Natural killer cell treated with Interleukin-12 subunit alpha and Interleukin-12 subunit beta and Interleukin-15 and Interleukin-18, amount 100 ng/mL, for 72 hours (primary cell): ENCODE data around the gene NEK10. TPM values are rescaled to one million over a fixed set of nuclear protein-coding genes. Genes with fewer than 3 reads are reported as not detected.
A peak's percentile ranks its signal among the peaks of the same experiment; 100 is the strongest.

Source experiments
- ATAC-seq, 2 donors: fragments of 150-1000 bp; cut with Tn5 transposase in 1 of 2; sonication (Bioruptor Pico), chemical (Tn5 transposase) in 1 of 2; 2 replicates each; pipeline ENCODE4 v1.10.0; 2021
- DNase-seq: peaks from one replicate; pipeline ENCODE4 v3.0.0; 2022; ENCODE audit warnings: low spot score
- H3K27ac Mint-ChIP-seq, 2 donors: 1 replicate in 1 of 2; 2 replicates in 1 of 2; pipeline ENCODE4 v1.8.0; 2022; ENCODE audit warnings: mixed read lengths in 2 of 2, mild to moderate bottlenecking in 1 of 2, moderate library complexity in 1 of 2
- H3K27me3 Mint-ChIP-seq, 2 donors: 1 replicate in 1 of 2; 2 replicates in 1 of 2; pipeline ENCODE4 v1.8.0; 2022; ENCODE audit warnings: mixed read lengths in 2 of 2
- H3K36me3 Mint-ChIP-seq: one replicate; pipeline ENCODE4 v1.8.0; 2022; ENCODE audit warnings: mixed read lengths
- H3K4me1 Mint-ChIP-seq, 2 donors: 1 replicate in 1 of 2; 2 replicates in 1 of 2; pipeline ENCODE4 v1.8.0; 2022; ENCODE audit warnings: low read depth in 2 of 2, mixed read lengths in 2 of 2, mild to moderate bottlenecking in 1 of 2
- H3K4me3 Mint-ChIP-seq: one replicate; pipeline ENCODE4 v1.8.0; 2022; ENCODE audit warnings: mixed read lengths
- H3K9me3 Mint-ChIP-seq: 2 replicates; pipeline ENCODE4 v1.8.0; 2022; ENCODE audit warnings: mixed read lengths
- total RNA-seq, 2 donors: library from RNA; stranded (reverse); gene quantifications; one replicate each; pipeline ENCODE4 v1.2.3, GENCODE V29; 2022

Gene NEK10
- total RNA-seq, 2 donors from 2014 or later, result 1.1 to 4.0 TPM

DNA sequence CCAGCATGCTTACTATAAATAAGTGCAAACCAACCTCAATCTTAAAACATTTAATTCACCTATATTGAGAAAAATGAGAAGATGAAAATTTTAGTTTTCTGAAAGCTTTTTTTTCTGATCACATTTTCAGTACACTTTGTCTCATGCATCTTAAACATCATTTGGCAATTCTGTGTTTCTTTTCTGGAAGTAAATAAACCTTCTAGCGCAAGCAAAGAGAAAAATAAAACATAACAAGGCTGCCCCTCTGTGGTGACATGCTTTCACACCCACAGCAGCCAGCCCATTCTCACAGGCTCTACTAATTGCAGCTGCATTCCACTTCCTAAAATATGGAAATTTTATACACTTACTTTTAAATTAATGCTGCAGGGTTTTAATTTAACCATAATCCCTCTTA, 90.1 kb downstream of the NEK10 start:
- Mint-ChIP-seq H3K27me3 (no peaks in the 10 kb centered on the region), H3K4me3 (no peak overlapping the region), H3K9me3 (no peaks in the 10 kb centered on the region), H3K27ac (no peak overlapping the region), H3K4me1 (no peaks in the 10 kb centered on the region), H3K36me3 (no peaks in the 10 kb centered on the region)
- DNase-seq (no peak), ATAC-seq (no peak)

DNA sequence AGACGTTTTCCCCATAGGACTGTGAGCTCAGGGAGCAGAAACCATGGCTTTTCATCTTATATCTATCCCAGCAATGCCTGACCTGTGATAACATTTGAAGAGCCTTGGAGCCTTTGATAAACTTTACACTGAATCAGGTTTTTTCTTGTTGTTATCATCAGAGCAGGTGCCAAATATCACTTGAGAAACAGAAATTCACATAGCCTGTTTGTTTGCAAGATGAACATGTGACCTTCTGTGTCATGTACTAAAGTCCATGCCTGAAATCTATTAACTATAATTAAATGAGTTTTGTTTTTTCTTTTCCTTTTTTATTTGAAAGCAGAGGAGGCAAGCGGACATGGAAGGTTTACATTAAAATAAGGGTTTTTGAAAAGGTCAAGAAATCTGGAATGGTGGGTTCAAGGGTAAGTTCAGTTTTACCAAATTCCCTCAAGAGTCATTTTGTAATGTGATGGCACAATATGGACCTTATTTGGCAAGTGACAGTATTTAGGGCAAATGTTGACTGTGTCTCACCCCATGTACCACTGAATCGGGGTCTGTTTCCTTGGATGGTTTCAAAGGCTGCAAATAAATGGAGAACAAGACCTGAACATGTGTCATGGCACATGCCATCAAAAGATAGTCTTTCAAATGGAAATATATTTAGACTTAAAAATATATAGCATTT, 90.7 kb downstream of the NEK10 start:
- DNase-seq (no peak), ATAC-seq (no peak)
- H3K27ac Mint-ChIP-seq, result no peak overlapping the region
- no peaks in the 10 kb centered on the region for H3K27me3 Mint-ChIP-seq
- H3K36me3 Mint-ChIP-seq, result no peaks in the 10 kb centered on the region
- H3K9me3 Mint-ChIP-seq, result no peaks in the 10 kb centered on the region
- H3K4me1 Mint-ChIP-seq, result no peaks in the 10 kb centered on the region
- no peak overlapping the region for H3K4me3 Mint-ChIP-seq

DNA sequence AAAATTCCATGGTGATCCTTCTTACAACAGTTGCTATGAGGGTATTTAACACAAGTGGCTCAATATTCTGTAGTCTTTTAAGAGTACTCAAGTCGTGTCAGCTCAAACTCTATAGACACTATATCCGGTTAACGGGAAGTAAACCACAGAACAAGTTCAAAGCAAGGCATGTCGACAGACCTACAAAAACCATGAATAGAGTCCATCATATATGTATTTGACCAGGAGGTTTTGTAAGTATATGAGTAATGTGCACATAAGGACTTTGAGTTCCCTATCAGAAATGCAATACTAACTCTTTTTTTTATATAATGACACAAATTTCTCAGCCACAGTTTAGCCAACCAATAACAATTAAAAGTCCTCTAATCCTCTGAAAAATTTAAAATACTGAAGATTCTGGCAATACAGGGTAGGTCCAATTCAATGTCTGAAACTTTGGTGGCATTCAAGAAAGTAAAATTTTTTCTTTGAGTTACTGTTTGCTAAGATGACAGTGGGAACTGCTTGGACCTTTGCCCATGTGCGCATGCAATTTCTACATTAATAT, 93.7 kb downstream of the NEK10 start:
- H3K27me3 Mint-ChIP-seq, result peaks cover 5 to 16% of the 10 kb centered on the region in 2 donors
- DNase-seq, result no peak
- ATAC-seq, result no peak
- no peaks in the 10 kb centered on the region for H3K4me1 Mint-ChIP-seq
- H3K9me3 Mint-ChIP-seq, result no peaks in the 10 kb centered on the region
- H3K4me3 Mint-ChIP-seq, result no peak overlapping the region
- no peak overlapping the region for H3K27ac Mint-ChIP-seq
- no peaks in the 10 kb centered on the region for H3K36me3 Mint-ChIP-seq

DNA sequence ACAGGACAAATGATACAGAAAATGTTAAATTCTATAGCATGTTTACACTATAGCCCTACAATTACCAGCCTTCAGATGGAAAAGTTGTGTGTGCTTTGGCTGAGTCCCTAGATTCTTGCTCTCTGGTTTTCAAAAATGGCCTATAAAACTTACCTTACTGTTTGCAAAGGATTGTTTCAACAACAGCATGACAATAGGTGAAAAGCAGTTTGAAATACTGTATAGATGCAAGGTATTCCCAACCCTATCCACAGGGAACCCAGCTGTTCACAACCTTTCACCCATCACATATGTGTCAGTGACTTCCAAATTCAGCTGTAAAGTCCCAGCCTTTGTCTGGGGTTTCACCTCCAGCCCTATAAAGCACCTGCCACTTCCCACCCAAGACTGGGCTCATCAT, 97.3 kb downstream of the NEK10 start:
- no peak overlapping the region for H3K4me3 Mint-ChIP-seq
- H3K4me1 Mint-ChIP-seq, result no peaks in the 10 kb centered on the region
- H3K9me3 Mint-ChIP-seq, result peaks cover 5% of the 10 kb centered on the region
- H3K27ac Mint-ChIP-seq, result no peak overlapping the region
- DNase-seq (no peak), ATAC-seq (no peak)
- H3K27me3 Mint-ChIP-seq, result peaks cover 9 to 19% of the 10 kb centered on the region in 2 donors
- peaks cover 4% of the 10 kb centered on the region for H3K36me3 Mint-ChIP-seq

DNA sequence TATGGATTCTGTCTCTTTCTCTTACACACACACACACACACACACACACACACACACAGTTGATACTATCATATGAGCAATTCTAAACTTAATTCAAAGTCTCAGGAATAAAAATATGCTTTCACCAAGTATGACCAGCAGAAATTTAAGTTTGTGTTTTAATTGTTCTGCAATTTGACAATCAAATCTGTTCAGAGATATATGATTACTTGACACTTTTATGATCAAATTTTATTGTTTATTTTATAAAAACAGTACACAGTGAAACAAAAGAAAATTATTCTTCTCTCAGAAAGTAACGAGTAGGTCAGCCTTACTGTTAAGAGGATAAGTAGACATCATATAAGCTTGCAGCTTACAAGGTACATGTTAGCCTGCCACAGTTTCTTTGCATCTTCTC, 114.3 kb downstream of the NEK10 start:
- H3K9me3 Mint-ChIP-seq, result peaks cover 2% of the 10 kb centered on the region
- DNase-seq, result no peak
- no peak overlapping the region for H3K4me3 Mint-ChIP-seq
- no peaks in the 10 kb centered on the region for H3K36me3 Mint-ChIP-seq
- ATAC-seq, result no peak
- peaks cover 8 to 9% of the 10 kb centered on the region in 2 donors for H3K27me3 Mint-ChIP-seq
- H3K27ac Mint-ChIP-seq, result no peak overlapping the region
- no peaks in the 10 kb centered on the region for H3K4me1 Mint-ChIP-seq

DNA sequence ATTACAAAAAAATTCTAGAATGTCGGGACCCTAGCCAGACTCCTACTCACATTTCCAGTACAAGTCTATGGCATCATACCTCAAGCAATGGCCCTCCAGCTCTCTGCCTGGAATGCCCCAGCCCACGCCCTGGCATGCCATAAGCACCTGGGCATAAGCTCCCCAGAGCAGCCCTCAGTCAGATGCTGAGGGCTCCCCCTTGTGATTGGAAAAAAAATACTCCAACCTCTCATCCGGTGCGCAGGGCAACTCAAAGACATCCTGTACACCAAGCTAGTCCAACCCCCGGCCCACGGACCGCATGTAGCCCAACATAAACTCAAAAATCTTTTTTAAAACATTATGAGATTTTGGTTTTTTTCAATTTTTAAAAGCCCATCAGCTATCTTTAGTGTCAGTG, 115.4 kb downstream of the NEK10 start:
- H3K36me3 Mint-ChIP-seq, result no peaks in the 10 kb centered on the region
- H3K27ac Mint-ChIP-seq, result no peak overlapping the region
- peaks cover 9 to 15% of the 10 kb centered on the region in 2 donors for H3K27me3 Mint-ChIP-seq
- no peak overlapping the region for H3K4me3 Mint-ChIP-seq
- no peak for ATAC-seq
- no peak for DNase-seq
- no peaks in the 10 kb centered on the region for H3K4me1 Mint-ChIP-seq
- peaks cover 5% of the 10 kb centered on the region for H3K9me3 Mint-ChIP-seq

DNA sequence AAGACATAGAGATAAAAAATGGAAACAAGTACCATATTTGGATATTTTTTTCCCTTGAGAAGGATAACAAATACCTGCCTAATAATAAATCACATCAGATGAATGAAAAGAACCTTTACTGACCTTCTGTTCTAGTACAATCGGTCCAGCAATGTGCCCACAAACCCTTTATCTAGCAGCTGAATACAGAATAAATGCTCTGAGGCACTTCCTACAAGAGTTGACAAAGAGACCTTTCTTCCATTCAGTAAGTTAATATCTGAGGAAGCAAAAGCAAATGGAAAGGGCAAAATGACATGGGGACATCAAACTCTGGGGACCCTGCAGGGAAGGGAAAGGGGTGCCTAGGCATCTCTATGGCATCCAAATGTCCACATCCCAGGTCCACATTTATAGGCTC, 115.8 kb downstream of the NEK10 start:
- peaks cover 5% of the 10 kb centered on the region for H3K9me3 Mint-ChIP-seq
- H3K4me1 Mint-ChIP-seq, result no peaks in the 10 kb centered on the region
- H3K27ac Mint-ChIP-seq, result no peak overlapping the region
- ATAC-seq (no peak), DNase-seq (no peak)
- peaks cover 9 to 18% of the 10 kb centered on the region in 2 donors for H3K27me3 Mint-ChIP-seq
- H3K36me3 Mint-ChIP-seq, result no peaks in the 10 kb centered on the region
- no peak overlapping the region for H3K4me3 Mint-ChIP-seq

DNA sequence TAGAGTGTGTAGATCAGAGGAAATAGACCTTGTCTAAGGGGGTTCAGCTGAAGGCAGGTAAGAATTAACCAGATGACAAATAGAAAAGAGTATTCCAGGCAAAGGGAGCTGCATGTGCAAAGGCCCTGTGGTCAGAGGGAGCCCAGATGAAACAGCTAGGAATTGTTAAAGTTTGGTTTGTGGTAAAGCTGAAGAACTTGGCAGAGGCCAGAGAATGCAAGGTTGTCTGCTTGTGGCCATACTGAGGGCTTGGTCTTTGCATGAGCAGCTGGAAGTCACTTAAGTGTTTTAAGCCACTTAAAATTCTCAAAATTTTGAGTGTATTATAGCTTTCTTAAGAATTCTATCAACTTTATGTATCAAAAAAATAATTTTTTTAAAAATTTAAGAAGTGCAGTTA, 116.5 kb downstream of the NEK10 start:
- no peaks in the 10 kb centered on the region for H3K4me1 Mint-ChIP-seq

DNA sequence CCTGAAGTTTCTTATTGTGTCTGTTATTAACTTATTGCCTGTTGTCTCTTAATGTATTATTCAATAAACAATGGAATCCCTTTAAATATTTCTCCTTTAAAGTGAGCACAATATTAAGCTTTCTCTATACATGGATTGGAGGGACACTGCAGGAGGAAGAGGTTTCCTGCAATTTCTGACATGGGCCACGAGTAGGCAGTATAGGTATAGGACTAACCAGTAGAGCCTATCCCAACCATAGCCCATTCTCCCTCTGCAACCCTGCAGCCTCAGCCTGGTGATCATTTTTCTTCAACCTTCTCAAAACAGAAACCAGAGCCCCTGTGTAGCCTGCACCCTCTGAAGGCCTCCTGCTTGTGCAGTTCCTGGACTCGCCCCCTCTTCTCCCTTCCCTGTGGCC, 124.8 kb downstream of the NEK10 start:
- Mint-ChIP-seq H3K27ac (no peak overlapping the region), H3K36me3 (peaks cover 5% of the 10 kb centered on the region), H3K9me3 (peaks cover 11% of the 10 kb centered on the region), H3K27me3 (peaks cover 0 to 18% of the 10 kb centered on the region in 2 donors), H3K4me1 (no peaks in the 10 kb centered on the region), H3K4me3 (no peak overlapping the region)
- ATAC-seq (peak in 1 of 2 donors; percentile 33), DNase-seq (no peak)

More for the DNA sequence above, 116.5 kb downstream of the NEK10 start:
- peaks cover 5% of the 10 kb centered on the region for H3K9me3 Mint-ChIP-seq
- no peaks in the 10 kb centered on the region for H3K36me3 Mint-ChIP-seq
- no peak for DNase-seq
- no peak overlapping the region for H3K4me3 Mint-ChIP-seq
- H3K27me3 Mint-ChIP-seq, result peaks cover 9 to 25% of the 10 kb centered on the region in 2 donors
- no peak overlapping the region for H3K27ac Mint-ChIP-seq
- no peak for ATAC-seq

DNA sequence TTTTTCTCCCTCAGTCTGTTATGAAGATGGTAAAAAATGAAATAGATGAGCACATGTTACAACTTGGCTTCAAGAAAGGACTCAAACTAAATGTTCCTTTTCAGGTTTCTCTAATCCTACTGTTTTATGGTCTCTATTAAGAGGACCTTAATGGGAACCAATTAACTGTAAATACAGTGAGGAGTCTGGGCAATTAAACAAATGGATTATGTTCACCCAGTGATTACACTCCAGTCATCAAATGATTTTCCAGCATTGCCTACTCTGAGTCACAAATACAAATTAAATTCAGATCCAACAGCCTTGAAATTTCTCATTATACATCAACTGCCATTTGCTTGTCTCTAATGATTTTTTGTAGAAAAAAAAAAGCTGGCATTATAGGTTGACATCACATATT, 129.2 kb downstream of the NEK10 start:
- peaks cover 23% of the 10 kb centered on the region for H3K36me3 Mint-ChIP-seq
- peaks cover 13% of the 10 kb centered on the region for H3K9me3 Mint-ChIP-seq
- ATAC-seq (no peak), DNase-seq (no peak)
- H3K27me3 Mint-ChIP-seq, result no peaks in the 10 kb centered on the region
- H3K4me1 Mint-ChIP-seq, result no peaks in the 10 kb centered on the region
- no peak overlapping the region for H3K27ac Mint-ChIP-seq
- H3K4me3 Mint-ChIP-seq, result no peak overlapping the region

DNA sequence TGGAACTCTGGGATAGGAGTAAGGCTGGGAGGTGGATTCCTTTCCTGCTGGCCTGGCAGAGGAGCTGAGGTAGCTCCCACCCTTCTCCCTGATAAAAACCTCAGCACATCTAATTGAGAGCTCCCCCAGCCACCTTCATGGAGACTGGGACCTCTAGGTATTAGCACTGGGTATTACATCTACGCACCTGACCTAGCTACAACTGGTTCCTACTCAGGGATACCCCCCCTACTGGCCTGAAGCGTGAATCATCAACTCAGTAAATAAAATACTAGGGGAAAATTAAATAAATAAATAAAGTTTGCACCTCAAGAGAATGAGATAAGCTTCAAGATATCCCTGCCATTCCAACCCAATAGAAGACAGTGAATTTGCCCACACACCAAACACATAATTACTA, 140.4 kb downstream of the NEK10 start:
- peaks cover 21% of the 10 kb centered on the region for H3K9me3 Mint-ChIP-seq
- H3K27me3 Mint-ChIP-seq, result no peaks in the 10 kb centered on the region
- no peaks in the 10 kb centered on the region for H3K4me1 Mint-ChIP-seq
- ATAC-seq (no peak), DNase-seq (no peak)
- H3K27ac Mint-ChIP-seq, result no peak overlapping the region
- no peak overlapping the region for H3K4me3 Mint-ChIP-seq
- H3K36me3 Mint-ChIP-seq, result peaks cover 15% of the 10 kb centered on the region

DNA sequence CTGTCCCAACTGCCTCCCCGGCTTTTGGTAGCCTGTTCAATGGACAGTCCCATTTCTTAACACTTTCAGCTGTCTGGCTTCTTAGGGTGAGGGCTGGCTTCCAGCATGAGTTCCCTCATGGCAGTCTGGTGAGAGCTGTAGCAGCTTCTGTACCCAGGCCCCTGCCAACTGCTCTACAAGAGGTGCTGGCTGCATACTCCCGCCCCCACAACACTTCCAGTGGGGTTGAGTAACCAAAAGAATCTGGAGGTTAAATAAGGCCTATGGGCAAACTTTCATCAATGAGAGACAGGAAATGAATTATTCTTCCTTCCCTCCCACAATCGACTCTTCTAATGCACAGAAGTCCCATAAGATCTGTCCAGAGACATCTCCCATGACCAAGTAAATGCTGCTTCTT, 145.0 kb downstream of the NEK10 start:
- Mint-ChIP-seq H3K9me3 (peaks cover 11% of the 10 kb centered on the region), H3K36me3 (no peaks in the 10 kb centered on the region), H3K27me3 (no peaks in the 10 kb centered on the region), H3K4me3 (no peak overlapping the region), H3K4me1 (no peaks in the 10 kb centered on the region), H3K27ac (no peak overlapping the region)
- peak in 1 of 2 donors; percentile 31 for ATAC-seq
- no peak for DNase-seq

DNA sequence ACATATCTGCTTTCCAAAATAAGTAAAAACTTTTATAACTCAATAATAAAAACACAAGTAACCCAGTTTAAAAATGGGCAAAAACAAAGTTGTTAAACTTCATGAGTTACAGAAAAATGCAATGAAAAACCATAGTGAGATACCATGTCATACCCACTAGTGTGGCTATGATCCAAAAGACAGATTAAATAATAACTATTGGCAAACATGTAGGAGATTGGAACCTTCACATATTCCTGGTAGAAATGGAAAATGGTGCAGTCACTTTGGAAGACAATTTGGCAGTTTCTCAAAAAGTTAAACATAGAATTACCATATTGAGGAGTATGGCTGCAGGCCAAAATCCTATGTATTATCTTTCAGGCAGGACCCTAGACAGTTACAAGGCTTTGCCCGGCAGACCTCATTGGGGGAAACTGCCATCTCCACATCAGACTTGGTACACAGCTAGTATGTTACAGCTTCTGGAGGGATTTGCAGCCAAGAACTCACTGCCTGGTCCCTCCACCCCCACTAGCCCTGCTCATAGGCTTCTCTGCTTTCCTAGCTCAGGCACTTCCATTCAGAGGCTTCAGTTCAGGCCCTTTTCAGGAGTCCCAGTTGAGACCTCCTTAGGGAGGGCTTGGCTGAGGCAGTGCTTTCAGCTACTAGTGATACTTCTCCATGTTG, 147.8 kb downstream of the NEK10 start:
- no peak overlapping the region for H3K27ac Mint-ChIP-seq
- no peaks in the 10 kb centered on the region for H3K27me3 Mint-ChIP-seq
- DNase-seq, result no peak
- H3K36me3 Mint-ChIP-seq, result no peaks in the 10 kb centered on the region
- no peak overlapping the region for H3K4me3 Mint-ChIP-seq
- H3K4me1 Mint-ChIP-seq, result no peaks in the 10 kb centered on the region
- ATAC-seq, result no peak
- H3K9me3 Mint-ChIP-seq, result peaks cover 11% of the 10 kb centered on the region

DNA sequence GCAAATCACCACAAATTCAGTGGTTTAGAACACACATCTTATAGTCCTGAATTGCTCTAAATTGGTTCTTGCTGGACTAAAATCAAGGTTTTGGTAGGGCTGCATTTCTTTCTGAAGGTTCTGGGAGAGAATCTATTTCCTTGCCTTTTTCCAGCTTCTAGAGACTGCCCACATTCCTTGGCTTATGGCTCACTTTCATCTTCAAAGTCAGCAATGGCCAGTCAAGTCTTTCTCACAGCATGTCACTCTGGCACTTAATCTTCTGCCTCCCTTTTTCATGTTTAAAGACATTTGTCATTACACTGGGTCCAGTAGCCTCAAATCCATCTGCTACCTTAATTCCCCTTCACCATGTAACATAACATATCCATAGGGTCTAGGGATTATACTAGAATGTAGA, 149.0 kb downstream of the NEK10 start:
- ATAC-seq, result no peak
- Mint-ChIP-seq H3K27ac (no peak overlapping the region), H3K27me3 (no peaks in the 10 kb centered on the region), H3K4me1 (no peaks in the 10 kb centered on the region), H3K9me3 (peaks cover 16% of the 10 kb centered on the region), H3K4me3 (no peak overlapping the region), H3K36me3 (no peaks in the 10 kb centered on the region)
- DNase-seq, result no peak
